HL-60 (cell line): ENCODE measurements around the gene GJE1.

Experiments used
- CTCF ChIP-seq: IDR thresholded peaks from one replicate; pipeline ENCODE4 v1.5.1; 2011; ENCODE audit warnings: low read length, control low read depth, inconsistent platforms; ENCODE audit not compliant: insufficient read depth
- GABPA ChIP-seq: IDR thresholded peaks from 2 replicates; pipeline ENCODE4 v1.6.1; 2012; ENCODE audit warnings: low read depth
- POLR2AphosphoS5 ChIP-seq: IDR thresholded peaks from 2 replicates; pipeline ENCODE4 v1.6.1; 2012; ENCODE audit warnings: low read depth

GRCh38 chr6:142130814-142131213 lies 1.9 kb upstream of the GJE1 start:
- TF ChIP-seq POLR2AphosphoS5 (no peak), CTCF (no peak), GABPA (no peak)
